Activated gamma-delta T cell treated with Interleukin-2 at 50 U/mL for 16 hours (primary cell): Measurements from ENCODE around the gene HK1.

Source experiments
- DNase-seq: peaks from one replicate; pipeline ENCODE4 v3.0.0-alpha.2; 2020

HK1 gene

DNA sequence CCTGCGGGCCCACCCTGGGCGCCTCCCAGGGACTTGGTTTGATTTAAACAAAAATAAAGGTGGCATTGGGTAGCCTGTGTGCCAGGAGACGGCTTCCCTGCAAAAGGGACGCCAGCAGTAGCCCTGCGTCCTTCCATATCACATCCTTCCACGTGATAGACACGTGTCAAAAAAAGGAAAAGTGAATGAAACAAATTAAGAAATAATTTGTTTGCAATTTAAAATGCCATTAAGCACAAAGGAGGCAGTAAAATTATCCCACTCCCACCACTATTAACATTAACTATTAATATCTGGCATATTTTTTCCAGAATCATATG lies 130.8 kb downstream of the HK1 start:
- DNase-seq = no peak

DNA sequence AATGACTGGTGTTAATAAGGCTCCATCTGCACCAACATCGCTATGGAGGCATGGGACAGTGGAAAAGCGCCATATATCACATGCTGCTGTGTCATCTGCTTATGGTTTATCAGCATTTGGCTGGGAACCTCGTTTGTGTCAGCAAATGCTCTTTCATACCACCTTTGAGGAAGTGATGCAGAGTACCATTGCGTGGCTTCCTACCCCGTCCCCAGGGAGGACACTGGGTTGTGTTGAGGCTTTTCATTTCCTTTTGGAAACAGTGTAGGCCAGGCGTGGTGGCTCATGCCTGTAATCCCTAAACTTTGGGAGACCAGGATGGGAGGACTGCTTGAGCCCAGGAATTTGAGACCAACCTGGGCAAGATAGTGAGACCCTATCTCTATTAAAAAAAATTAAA lies 131.7 kb downstream of the HK1 start:
- DNase-seq = no peak

DNA sequence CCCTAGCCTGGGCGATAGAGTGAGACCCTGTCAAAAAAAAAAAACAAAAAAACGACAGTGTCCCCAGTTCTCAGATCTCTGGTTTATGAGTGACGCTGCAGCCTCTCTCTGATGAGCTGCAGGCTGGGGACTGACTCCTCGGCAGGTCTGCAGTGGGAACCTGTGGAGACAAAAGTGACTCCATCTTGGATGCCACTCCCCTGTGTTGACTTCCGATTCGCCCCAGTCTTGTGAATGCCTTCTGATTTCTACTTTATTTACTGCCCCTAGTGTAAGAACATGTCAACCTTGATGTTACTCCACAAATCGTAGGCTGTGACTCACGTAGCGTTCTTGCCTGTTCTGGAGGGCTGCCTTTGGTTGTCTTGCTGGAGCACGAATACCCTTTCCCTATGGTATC lies 132.2 kb downstream of the HK1 start:
- DNase-seq = no peak

DNA sequence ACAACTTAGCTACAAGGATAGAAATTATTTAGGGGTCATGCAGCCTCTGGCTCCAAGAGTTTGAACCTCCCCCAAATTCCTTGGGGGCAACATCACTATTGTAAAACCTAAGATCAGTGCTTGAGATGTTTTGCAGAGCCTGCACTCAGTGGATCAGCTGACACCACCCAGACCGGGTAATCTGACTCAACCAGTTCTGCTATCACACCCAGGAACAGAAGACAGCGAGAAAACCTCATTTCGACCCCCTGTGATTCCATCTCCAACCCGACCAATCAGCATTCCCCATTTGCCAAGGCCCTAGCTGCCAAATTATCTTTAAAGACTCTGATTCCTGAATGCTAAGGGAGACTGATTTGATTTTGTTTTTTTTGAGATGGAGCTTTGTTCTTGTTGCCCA lies 133.2 kb downstream of the HK1 start:
- DNase-seq = no peak

DNA sequence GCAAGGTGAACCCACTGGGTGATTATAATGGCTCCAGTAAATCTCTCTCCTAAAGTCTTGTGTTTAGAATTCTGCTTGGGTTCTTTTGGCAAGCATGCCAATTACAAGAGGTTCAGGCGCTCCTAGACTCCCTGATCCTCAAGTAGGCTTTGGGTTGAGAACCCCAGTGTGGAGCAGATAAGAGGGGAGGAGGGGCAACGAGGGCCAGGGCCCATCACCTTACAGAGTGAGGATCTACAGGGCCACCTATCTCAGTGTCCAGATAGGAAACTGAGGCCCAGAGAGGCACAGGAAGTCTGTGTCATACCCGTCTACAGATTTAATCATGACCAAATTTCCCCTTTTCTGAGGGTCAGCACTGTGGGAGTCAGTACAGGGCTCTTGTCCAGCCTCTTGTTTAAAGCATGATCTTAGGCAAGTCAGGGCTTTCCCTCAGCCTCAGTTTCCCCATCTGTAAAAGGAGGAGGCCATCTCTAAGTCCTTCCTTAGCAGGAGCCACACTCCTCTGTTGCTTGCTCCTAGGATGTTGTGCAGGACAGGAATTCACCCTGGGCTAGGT lies 134.0 kb downstream of the HK1 start:
- no peak for DNase-seq

- DNase-seq = peak; percentile 30
Measured at GRCh38 chr10:69413221-69413865, 135.0 kb downstream of the HK1 start.

DNA sequence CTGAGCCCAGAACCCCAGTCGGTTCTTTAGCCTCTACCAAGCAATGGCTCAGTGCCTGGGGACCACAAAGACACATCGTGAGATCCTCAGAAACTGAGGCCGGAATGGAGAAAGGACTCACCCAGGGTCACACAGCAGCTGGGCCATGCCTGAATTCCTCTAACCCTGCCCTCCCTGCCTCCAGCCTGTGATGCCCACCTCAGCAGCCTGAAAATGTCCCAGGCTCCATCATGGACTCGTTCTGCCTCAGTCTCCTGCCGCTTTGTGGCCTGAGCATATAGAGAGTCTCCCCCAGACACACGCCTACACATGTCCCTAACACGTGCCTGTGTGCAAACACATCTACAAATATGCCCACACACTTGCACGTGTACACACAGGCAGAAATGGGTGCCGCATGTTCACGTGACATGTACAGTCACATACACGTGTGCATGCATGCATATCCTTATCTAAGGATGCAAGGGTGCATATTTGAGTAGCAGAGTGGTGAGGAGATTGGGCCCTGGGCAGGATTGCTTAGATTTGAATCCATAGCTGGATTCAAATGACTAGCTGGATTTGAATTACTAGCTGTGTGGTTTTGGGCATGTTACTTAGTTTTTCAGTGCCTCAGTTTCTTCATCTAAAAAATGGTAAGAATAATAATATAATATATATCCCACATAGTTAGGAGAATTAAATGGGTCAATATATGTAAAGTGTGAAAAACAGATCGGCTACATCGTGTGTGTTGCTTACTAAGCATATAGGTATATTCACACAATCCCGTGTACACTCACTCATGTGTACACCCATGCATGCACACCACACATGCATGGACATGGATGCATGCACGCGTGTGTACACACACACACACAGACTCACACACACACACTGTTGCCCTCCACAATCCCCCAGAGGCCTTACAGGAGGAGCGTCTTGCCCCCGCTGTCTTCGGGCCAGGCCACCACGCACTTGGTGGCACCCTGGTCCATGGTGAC lies 136.0 kb downstream of the HK1 start:
- DNase-seq = no peak

DNA sequence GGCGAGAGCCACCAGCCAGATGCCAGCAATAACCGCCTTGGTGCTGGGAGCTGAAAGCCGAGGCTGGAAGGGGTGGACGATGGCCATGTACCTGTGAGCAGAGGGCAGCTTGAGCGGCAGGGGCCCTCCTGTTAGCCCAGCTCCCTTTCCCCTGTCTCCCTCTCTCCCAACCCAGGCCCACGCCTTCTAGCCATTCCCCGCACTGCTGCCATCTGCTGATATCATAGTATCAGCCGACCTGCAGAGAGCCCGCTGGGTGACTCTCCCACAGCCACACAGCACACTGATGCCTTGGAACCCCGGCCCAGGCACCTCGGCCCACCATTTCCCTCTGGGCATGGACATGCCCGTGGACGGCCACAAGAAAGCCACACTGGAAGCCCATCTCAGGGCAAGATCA lies 136.8 kb downstream of the HK1 start:
- no peak for DNase-seq

GRCh38 chr10:69415951-69416350 lies 137.7 kb downstream of the HK1 start:
- DNase-seq = no peak

GRCh38 chr10:69416695-69417094 lies 138.4 kb downstream of the HK1 start, which contains the start of gene TACR2:
Gene TACR2 (minus strand): TSS chr10:69416918. CDS start chr10:69416323, 595 bp downstream.
- DNase-seq = no peak

GRCh38 chr10:69417542-69417941 lies 139.2 kb downstream of the HK1 start:
- no peak for DNase-seq

GRCh38 chr10:69418052-69418752 lies 139.9 kb downstream of the HK1 start:
- no peak for DNase-seq

- no peak for DNase-seq
Measured at GRCh38 chr10:69419096-69419743, 140.9 kb downstream of the HK1 start.

DNA sequence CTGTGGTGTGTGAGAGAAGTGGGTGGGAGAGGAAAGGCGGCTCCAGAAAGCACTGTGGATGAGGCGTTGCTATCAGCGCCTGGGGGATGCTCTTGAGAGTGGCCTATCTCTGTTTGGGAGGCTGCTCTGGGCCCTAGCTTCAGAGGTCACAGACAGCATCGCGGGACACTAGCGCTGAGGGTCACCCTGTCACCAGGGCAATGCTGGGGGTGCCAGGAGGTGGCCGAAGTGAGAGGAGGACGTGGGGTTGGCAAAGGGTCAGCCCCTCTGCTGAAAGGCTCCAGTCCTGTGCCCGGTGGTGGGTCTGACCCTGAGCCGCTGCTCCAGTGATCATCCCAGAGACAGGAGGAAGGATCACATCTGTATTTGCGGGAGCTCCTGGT lies 141.4 kb downstream of the HK1 start:
- no peak for DNase-seq

- no peak for DNase-seq
Measured at GRCh38 chr10:69421611-69422308, 143.5 kb downstream of the HK1 start.

GRCh38 chr10:69422676-69423075 lies 144.4 kb downstream of the HK1 start:
- DNase-seq = no peak

GRCh38 chr10:69425041-69425440 lies 146.7 kb downstream of the HK1 start:
- DNase-seq = no peak

- no peak for DNase-seq
Measured at GRCh38 chr10:69425511-69426298, 147.4 kb downstream of the HK1 start.

GRCh38 chr10:69426376-69426727 lies 148.1 kb downstream of the HK1 start:
- no peak for DNase-seq

DNA sequence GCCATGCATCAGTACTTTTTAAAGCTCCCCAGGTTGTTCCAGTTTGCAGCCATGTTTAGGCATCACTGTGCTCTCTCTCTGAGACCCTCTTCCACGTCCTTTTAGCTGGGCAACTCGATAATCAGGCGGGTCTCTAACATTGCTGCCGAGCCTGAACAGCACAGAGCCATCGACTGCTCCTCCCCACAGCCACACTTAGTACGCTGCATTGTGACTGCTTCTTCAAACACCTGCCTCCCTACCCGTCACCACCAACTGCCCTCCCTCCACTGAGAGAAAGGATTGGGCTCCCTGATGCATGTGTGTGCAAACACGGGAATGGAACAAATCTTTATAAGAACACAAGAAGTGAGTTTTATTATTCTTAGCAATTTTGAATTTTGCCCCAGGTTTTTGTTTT lies 149.9 kb downstream of the HK1 start:
- DNase-seq = no peak

DNA sequence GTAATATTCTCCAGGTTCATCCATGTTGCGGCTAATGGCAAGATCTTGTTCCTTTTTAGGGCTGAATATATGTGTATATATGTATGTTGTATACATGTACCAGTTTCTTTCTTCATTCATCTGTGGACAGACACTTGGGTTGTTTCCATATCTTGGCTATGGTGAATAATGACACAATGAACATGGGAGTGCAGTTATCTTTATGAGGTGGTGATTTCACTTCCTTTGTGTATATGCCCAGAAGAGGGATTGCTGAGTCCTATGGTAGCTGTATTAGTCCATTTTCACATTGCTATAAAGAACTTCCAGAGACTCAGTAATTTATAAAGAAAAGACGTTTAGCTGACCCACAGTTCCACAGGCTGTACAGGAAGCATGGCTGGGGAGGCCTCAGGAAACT lies 155.9 kb downstream of the HK1 start:
- no peak for DNase-seq

GRCh38 chr10:69434926-69435325 lies 156.6 kb downstream of the HK1 start:
- no peak for DNase-seq
